ENCODE measurements around the gene OST4.

OST4 gene

GRCh38 chr2:27040282-27040681 is 31.2 kb downstream of the OST4 start:
- H3K4me1 ChIP-seq, result peaks cover 14% of the 10 kb centered on the region
- H3K27me3 ChIP-seq (ENCODE audit: control insufficient read depth, insufficient read depth, low read length), result no peaks in the 10 kb centered on the region
- no peak overlapping the region for H3K9ac ChIP-seq
- no peak overlapping the region for H2AFZ ChIP-seq
- no peaks in the 10 kb centered on the region for H3K79me2 ChIP-seq
- no peak for TF ChIP-seq CTCF (IDR thresholded peaks at IDR 0.05)
- H3K4me3 ChIP-seq (ENCODE audit: low read depth, low read length), result no peak overlapping the region
- no peak overlapping the region for H3K4me2 ChIP-seq (ENCODE audit: low read length)
- H3K36me3 ChIP-seq (ENCODE audit: control insufficient read depth, insufficient read depth, low read length), result no peaks in the 10 kb centered on the region
- H3K27ac ChIP-seq, result no peak overlapping the region
- no peaks in the 10 kb centered on the region for H3K9me3 ChIP-seq (ENCODE audit: control insufficient read depth, low read length)

- TF ChIP-seq CTCF (IDR thresholded peaks at IDR 0.05), result no peak
- H3K4me2 ChIP-seq (ENCODE audit: low read length), result no peak overlapping the region
- no peak overlapping the region for H3K27ac ChIP-seq
- no peaks in the 10 kb centered on the region for H3K36me3 ChIP-seq (ENCODE audit: control insufficient read depth, insufficient read depth, low read length)
- peaks cover 14% of the 10 kb centered on the region for H3K4me1 ChIP-seq
- no peak overlapping the region for H2AFZ ChIP-seq
- H3K9ac ChIP-seq, result no peak overlapping the region
- H3K4me3 ChIP-seq (ENCODE audit: low read depth, low read length), result no peak overlapping the region
- no peaks in the 10 kb centered on the region for H3K9me3 ChIP-seq (ENCODE audit: control insufficient read depth, low read length)
- no peaks in the 10 kb centered on the region for H3K27me3 ChIP-seq (ENCODE audit: control insufficient read depth, insufficient read depth, low read length)
- H3K79me2 ChIP-seq, result no peaks in the 10 kb centered on the region
Observed at GRCh38 chr2:27039871-27040270, 31.6 kb downstream of the OST4 start.

GRCh38 chr2:27039426-27039825 is 32.0 kb downstream of the OST4 start:
- Histone ChIP-seq H3K79me2 (no peaks in the 10 kb centered on the region), H3K4me2 (ENCODE audit: low read length) (no peak overlapping the region), H3K36me3 (ENCODE audit: control insufficient read depth, insufficient read depth, low read length) (no peaks in the 10 kb centered on the region), H3K27ac (no peak overlapping the region), H2AFZ (no peak overlapping the region), H3K4me1 (peaks cover 14% of the 10 kb centered on the region), H3K9me3 (ENCODE audit: control insufficient read depth, low read length) (no peaks in the 10 kb centered on the region), H3K27me3 (ENCODE audit: control insufficient read depth, insufficient read depth, low read length) (no peaks in the 10 kb centered on the region), H3K4me3 (ENCODE audit: low read depth, low read length) (no peak overlapping the region), H3K9ac (no peak overlapping the region)
- TF ChIP-seq CTCF (IDR thresholded peaks at IDR 0.05), result no peak

- no peak overlapping the region for H3K4me3 ChIP-seq (ENCODE audit: low read depth, low read length)
- no peak overlapping the region for H3K27ac ChIP-seq
- H3K9ac ChIP-seq, result no peak overlapping the region
- no peaks in the 10 kb centered on the region for H3K27me3 ChIP-seq (ENCODE audit: control insufficient read depth, insufficient read depth, low read length)
- no peaks in the 10 kb centered on the region for H3K79me2 ChIP-seq
- H2AFZ ChIP-seq, result no peak overlapping the region
- TF ChIP-seq CTCF (IDR thresholded peaks at IDR 0.05), result no peak
- no peaks in the 10 kb centered on the region for H3K36me3 ChIP-seq (ENCODE audit: control insufficient read depth, insufficient read depth, low read length)
- no peaks in the 10 kb centered on the region for H3K9me3 ChIP-seq (ENCODE audit: control insufficient read depth, low read length)
- no peak overlapping the region for H3K4me2 ChIP-seq (ENCODE audit: low read length)
- peaks cover 18% of the 10 kb centered on the region for H3K4me1 ChIP-seq
Observed at GRCh38 chr2:27038631-27039339, 32.7 kb downstream of the OST4 start.

GRCh38 chr2:27038012-27038411 is 33.4 kb downstream of the OST4 start:
- Histone ChIP-seq H3K9me3 (ENCODE audit: control insufficient read depth, low read length) (no peaks in the 10 kb centered on the region), H3K4me1 (peaks cover 22% of the 10 kb centered on the region), H3K4me2 (ENCODE audit: low read length) (no peak overlapping the region), H3K79me2 (no peaks in the 10 kb centered on the region), H3K9ac (no peak overlapping the region), H3K4me3 (ENCODE audit: low read depth, low read length) (no peak overlapping the region), H2AFZ (no peak overlapping the region), H3K36me3 (ENCODE audit: control insufficient read depth, insufficient read depth, low read length) (no peaks in the 10 kb centered on the region), H3K27me3 (ENCODE audit: control insufficient read depth, insufficient read depth, low read length) (no peaks in the 10 kb centered on the region), H3K27ac (no peak overlapping the region)
- TF ChIP-seq CTCF (IDR thresholded peaks at IDR 0.05), result no peak
